ENCODE measurements around the gene FSTL4. TPM values are rescaled to one million over a fixed set of nuclear protein-coding genes. Genes with fewer than 3 reads are reported as not detected.

The FSTL4 gene
- total and polyA plus RNA-seq, 2 of the 4 experiments (the other 2 are of a cell fraction): 0.18 TPM; not detected in 1

DNA sequence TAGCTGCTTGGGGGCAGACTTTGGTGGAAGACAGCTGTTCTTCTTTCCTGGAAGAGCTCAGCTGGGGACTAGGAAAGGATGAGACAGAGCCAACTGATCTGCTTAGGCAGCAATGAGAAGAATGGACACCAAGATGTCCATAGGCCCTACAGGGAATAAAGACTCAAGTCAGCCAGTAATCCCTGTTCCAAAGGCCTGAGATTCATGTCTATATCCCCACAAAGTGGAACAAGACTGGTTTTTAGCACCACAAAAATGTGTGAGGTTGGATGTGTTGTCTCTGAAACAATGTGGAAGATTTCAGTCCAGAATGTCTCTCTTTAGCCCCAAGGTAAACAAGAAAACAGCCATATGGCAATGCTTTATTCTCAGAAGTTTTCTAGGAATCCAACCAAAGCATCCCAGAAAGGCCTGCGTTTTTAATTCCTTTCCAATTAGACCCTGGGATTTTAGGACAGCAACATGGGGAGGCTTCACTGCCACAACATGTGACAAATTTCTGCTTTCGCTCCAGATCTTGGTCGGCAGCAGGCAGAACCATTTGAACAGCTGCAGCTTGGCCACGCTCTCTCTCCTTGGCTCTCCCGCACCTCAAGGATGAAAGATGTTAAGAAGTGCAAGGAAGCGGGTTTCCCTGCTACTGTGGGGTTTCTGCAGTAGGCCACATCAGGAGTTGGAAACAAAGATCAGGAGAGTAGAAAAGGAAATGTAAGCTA is 245.1 kb downstream of the FSTL4 start:
- Histone ChIP-seq H2AFZ (replicated peaks; ENCODE audit: low read length, poor library complexity) (no peak overlapping the region), H2BK5ac (ENCODE audit: low read depth, low read length, poor library complexity, severe bottlenecking) (no peak overlapping the region), H4K5ac (ENCODE audit: low read depth, low read length) (no peak overlapping the region), H3K4me2 (ENCODE audit: low read depth, low read length) (no peak overlapping the region), H3K9me1 (ENCODE audit: insufficient read depth, low read length) (no peaks in the 10 kb centered on the region), H3K27me3 (ENCODE audit: control insufficient read depth, insufficient read depth, low read length) (peaks cover 15% of the 10 kb centered on the region), H3K4me3 (ENCODE audit: insufficient read depth, low read depth, low read length) (no peak overlapping the region), H4K20me1 (ENCODE audit: insufficient read depth, low read length) (no peaks in the 10 kb centered on the region), H3K9ac (ENCODE audit: low read depth, low read length) (no peak overlapping the region), H4K91ac (ENCODE audit: insufficient read depth, low read depth, low read length) (no peak overlapping the region), H3K18ac (ENCODE audit: low read depth, low read length) (no peak overlapping the region), H3K56ac (ENCODE audit: extremely low read depth, insufficient read depth, low read length) (no peak overlapping the region), H2AK5ac (ENCODE audit: low read depth, low read length) (no peak overlapping the region), H3K14ac (replicated peaks; ENCODE audit: low read depth, low read length) (no peak overlapping the region), H2BK20ac (ENCODE audit: low read depth, low read length) (no peak overlapping the region), H2BK15ac (ENCODE audit: low read depth, low read length) (no peak overlapping the region), H3K4me1 (ENCODE audit: control insufficient read depth, insufficient read depth, low read length) (no peaks in the 10 kb centered on the region), H2BK120ac (ENCODE audit: low read depth, low read length) (no peak overlapping the region), H3K4ac (ENCODE audit: low read depth, low read length) (no peak overlapping the region), H3K9me3 (ENCODE audit: control insufficient read depth, insufficient read depth, low read length) (no peaks in the 10 kb centered on the region), H3K79me1 (ENCODE audit: low read depth in 1 of 2, low read length in 2 of 2) (no peaks in the 10 kb centered on the region), H3K23ac (ENCODE audit: low read depth, low read length) (no peak overlapping the region), H2AK9ac (replicated peaks; ENCODE audit: low read depth, low read length, poor library complexity) (no peak overlapping the region), H3K27ac (ENCODE audit: insufficient read depth, low read length) (no peak overlapping the region), H4K8ac (ENCODE audit: low read depth in 2 of 2, low read length in 2 of 2) (no peak overlapping the region), H3K36me3 (ENCODE audit: control insufficient read depth, insufficient read depth, low read length) (no peaks in the 10 kb centered on the region)
- ATAC-seq (ENCODE audit: low read depth) (no peak), DNase-seq (no peak)
- ChIA-PET CTCF (no interaction called here), POLR2A (ENCODE audit: unreplicated experiment) (no interaction called here)
- no TSS peak for BruUV-seq (replicated peaks)
- dilution Hi-C loops (cut with HindIII; ENCODE audit: low sequenced_read_pairs, unreplicated experiment) (no loop called here), intact Hi-C loops (cut with micrococcal nuclease) (no loop called here), in situ Hi-C loops (cut with MboI; ENCODE audit: low sequenced_read_pairs) (no loop called here)
- TF ChIP-seq RFX5 (IDR thresholded peaks at IDR 0.05; ENCODE audit: low read depth, low read length): no peak
- WGBS, 2 experiments (ENCODE audit: extremely low coverage in 2 of 2, insufficient read length in 1 of 2): 27% methylated on average over 4 of the region's 6 CpGs; no CpG with 5 or more reads in 1 of the 2 experiments

All from IMR-90 (cell line).